Endometrium (tissue), 2 donors: Measurements from ENCODE around the gene FAM149B1.
"Not testable (repeated sequence)": the region's sequence is repeated elsewhere in the genome, so short reads cannot be mapped to it uniquely, and the experiment has no call there.

ENCODE experiments used
- FAIRE-seq: peaks from 2 replicates; lab custom pipeline; 2012; peaks lifted over from hg19 to GRCh38; lab: Jason Lieb, UNC
- donor health status: control.
- donor health status: control.

FAM149B1 gene

GRCh38 chr10:73233883-73234282 lies 66.0 kb downstream of the FAM149B1 start:
- FAIRE-seq, result no peak

GRCh38 chr10:73234695-73235094 lies 66.8 kb downstream of the FAM149B1 start:
- no peak for FAIRE-seq

- no peak for FAIRE-seq
Measured at GRCh38 chr10:73238990-73239566, 71.2 kb downstream of the FAM149B1 start.

GRCh38 chr10:73239908-73240307 lies 72.0 kb downstream of the FAM149B1 start:
- FAIRE-seq, result no peak

- FAIRE-seq, result no peak
Measured at GRCh38 chr10:73244866-73245477, 77.1 kb downstream of the FAM149B1 start.

- FAIRE-seq, result no peak
Measured at GRCh38 chr10:73246322-73246645, 78.4 kb downstream of the FAM149B1 start.

GRCh38 chr10:73246646-73247508 lies 79.0 kb downstream of the FAM149B1 start, which contains the start of gene DNAJC9:
TSS of gene DNAJC9 (minus strand) at chr10:73247255. CDS start at chr10:73247189, 66 bp downstream.
- FAIRE-seq, result no peak

GRCh38 chr10:73247509-73248258 lies 79.8 kb downstream of the FAM149B1 start:
- no peak for FAIRE-seq

- FAIRE-seq, result no peak
Measured at GRCh38 chr10:73248259-73248724, 80.4 kb downstream of the FAM149B1 start.

- no peak for FAIRE-seq
Measured at GRCh38 chr10:73251683-73252444, 83.9 kb downstream of the FAM149B1 start.

- peak; percentile 90 for FAIRE-seq
Measured at GRCh38 chr10:73252445-73253224, 84.7 kb downstream of the FAM149B1 start, which contains the start of gene MRPS16. TSS of gene MRPS16 (minus strand) at chr10:73252644. CDS start at chr10:73252482, 162 bp downstream.

- FAIRE-seq, result no peak
Measured at GRCh38 chr10:73253225-73253555, 85.3 kb downstream of the FAM149B1 start.

- FAIRE-seq, result not testable (repeated sequence)
Measured at GRCh38 chr10:73258612-73259011, 90.7 kb downstream of the FAM149B1 start.

- FAIRE-seq, result no peak
Measured at GRCh38 chr10:73261362-73261995, 93.6 kb downstream of the FAM149B1 start.

- no peak for FAIRE-seq
Measured at GRCh38 chr10:73262105-73262730, 94.3 kb downstream of the FAM149B1 start.

- FAIRE-seq, result no peak
Measured at GRCh38 chr10:73262880-73263555, 95.1 kb downstream of the FAM149B1 start.

- FAIRE-seq, result peak; percentile 82
Measured at GRCh38 chr10:73263693-73264347, 95.9 kb downstream of the FAM149B1 start.

- FAIRE-seq, result no peak
Measured at GRCh38 chr10:73264423-73264822, 96.5 kb downstream of the FAM149B1 start.

GRCh38 chr10:73281097-73281496 lies 113.2 kb downstream of the FAM149B1 start:
- no peak for FAIRE-seq
